NCI-H82 treated with DMSO at 0.1 percent for 48 hours (cell line): ENCODE measurements around the gene PPM1E.

Source experiments
- DNase-seq: peaks from one replicate; lab custom pipeline; 2025; ENCODE audit not compliant: unreplicated experiment; lab: John Stamatoyannopoulos, UW

PPM1E gene

GRCh38 chr17:59028328-59028727, 272.7 kb downstream of the PPM1E start:
- DNase-seq, result no peak

- no peak for DNase-seq
Observed at GRCh38 chr17:59030811-59031210, 275.2 kb downstream of the PPM1E start.
